HG02938 (cell line): Measurements from ENCODE around the gene AKR1B15.

Experiments used
- ATAC-seq: cut with Tn5 transposase; IDR thresholded peaks from one replicate; pipeline ENCODE4 v1.9.1; 2021; ENCODE audit warnings: mild to moderate bottlenecking, moderate library complexity; ENCODE audit not compliant: unreplicated experiment

The AKR1B15 gene

GRCh38 chr7:134611611-134612151 is 62.8 kb downstream of the AKR1B15 start:
- ATAC-seq, result no peak

DNA sequence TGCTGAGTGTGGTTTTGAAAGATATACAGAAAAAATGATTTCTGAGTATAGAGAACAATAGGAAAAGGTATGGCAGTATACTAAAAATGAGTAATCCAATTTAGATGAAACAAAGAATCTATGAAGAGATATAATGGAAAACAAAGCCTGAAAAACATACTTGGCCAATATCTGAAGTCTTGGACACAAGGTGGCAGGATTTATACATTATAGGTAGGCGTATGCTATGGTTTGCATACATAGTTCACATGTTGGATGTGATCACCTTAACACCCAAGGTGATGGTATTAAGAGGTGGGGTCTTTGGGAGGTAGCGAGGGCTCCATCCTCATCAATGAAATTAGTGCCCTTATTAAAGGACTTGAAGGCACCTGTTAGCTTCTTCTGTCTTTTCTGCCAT is 63.3 kb downstream of the AKR1B15 start:
- no peak for ATAC-seq

DNA sequence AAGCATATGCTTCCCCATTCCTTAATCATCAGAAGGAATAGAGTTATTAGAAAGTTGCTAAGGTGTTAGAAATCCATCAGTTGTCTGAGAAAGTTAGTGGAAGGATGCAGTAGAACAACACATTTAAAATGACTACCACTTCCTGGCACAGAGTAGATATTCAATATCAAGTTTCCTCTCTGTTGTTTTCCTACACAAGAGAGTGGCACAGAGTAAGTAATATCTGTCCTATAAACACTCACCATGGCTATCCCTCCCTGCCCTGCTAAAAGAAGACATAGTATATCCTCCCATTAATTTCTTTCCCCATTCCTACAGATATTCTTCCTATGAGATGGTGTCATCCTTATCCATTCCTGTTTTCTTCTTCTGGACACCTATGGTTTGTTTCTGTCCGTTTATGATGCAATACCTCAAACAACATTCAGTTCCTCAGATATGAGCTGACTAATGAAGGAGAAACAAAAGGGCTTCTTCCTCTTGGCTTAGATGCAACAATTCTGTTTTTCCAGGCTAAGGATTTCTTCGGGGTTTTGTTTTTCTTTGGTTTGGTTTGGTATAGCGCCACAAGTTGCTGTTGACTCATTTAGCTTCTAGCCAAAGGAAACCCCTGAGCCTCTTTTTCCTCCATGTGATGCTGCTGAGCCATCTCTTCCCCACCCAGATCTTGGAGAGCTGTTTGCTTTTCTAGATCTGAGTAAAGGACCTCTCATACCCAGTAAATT is 64.9 kb downstream of the AKR1B15 start:
- no peak for ATAC-seq

DNA sequence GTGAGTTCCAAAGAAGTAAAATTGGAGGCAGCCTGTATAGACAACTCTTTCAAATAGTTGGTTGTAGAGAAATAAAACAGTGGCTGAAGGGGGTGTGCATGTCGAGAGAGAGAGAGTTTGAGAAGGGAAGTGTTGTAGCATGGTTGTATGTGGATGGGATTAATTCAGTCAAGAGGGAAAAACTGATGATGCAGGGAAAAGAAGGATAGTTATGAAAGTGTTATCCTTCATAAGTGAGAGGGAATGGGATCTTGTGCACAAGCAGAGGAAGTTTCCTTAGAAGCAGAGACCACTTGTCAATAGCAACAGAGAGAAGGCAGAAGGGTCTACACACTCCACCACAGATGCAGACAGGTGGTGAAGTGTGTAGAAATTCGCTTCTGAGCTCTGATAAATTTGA is 67.7 kb downstream of the AKR1B15 start:
- no peak for ATAC-seq

DNA sequence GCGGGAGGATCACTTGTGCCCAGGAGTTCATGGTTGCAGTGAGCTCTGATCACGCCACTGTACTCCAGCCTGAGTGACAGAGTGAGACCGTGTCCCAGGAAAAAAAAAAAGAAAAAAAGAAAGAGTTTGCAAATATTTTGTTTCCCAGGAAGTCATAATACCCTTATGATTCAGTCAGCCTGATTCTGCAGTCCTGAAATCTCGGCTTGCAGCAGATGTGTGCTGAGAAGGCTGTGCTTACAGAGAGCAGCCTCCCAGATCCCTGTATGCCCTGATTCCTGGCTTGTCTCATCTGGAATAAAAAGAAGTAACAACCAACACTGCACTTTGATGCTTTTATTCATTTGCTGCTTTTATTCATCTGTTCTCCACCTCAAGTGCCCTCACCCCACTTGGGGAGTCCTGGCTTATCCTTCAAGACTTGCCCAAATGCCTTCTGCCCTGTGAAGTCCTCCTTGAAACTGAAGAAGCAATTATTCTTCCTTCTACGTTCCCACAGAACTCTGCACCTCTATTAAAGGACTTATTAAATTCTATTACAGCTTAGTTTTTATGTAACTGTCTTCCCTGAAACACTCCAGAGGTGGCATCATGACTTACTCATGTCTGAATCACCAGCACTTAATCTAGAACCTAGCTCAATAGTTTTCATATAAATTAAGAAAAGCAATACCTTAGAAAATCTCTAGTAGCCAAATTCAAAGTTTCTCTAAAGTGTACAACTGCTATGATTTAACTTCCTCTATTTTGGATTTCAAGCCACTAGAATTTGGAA is 70.0 kb downstream of the AKR1B15 start:
- ATAC-seq, result no peak

- no peak for ATAC-seq
Measured at GRCh38 chr7:134619627-134620331, 70.9 kb downstream of the AKR1B15 start.

GRCh38 chr7:134622303-134622995 is 73.5 kb downstream of the AKR1B15 start:
- no peak for ATAC-seq

- no peak for ATAC-seq
Measured at GRCh38 chr7:134623193-134623592, 74.3 kb downstream of the AKR1B15 start.

DNA sequence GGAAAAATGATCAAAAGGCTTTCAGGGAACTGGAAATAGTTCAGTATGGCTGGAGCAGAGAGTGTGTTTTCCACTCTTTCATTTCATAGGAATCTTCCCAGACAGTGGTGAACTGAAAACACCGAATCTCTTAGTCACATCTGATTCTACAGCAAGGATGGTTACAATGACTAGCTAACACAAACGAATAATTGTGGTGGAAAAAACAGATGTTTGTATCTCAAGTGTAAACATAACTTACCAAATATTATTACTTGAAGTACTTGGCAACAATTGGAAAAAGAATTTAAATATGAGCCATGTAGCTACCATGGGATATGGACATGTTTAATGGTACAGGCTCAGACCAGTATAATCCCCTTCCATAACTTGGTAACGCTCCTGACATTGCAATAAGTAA is 76.6 kb downstream of the AKR1B15 start:
- no peak for ATAC-seq

- ATAC-seq, result no peak
Measured at GRCh38 chr7:134627109-134627774, 78.3 kb downstream of the AKR1B15 start.

DNA sequence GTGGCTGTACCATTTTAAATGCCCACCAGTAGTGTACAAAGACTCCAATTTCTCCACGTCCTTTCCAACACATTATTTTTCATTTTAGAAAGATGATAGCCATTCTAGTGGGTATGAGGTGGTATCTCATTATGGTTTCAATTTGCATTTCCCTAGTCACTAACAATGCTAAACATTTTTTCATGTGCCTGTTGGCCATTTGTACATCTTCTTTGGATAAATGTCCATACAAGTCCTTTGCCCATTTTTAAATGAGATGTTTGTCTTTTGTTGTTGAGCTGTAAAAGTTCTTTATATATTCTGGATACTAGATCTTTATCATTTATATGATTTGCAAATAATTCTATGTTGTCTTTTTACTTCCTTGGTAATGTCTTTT is 78.9 kb downstream of the AKR1B15 start:
- no peak for ATAC-seq

GRCh38 chr7:134629445-134629844 is 80.5 kb downstream of the AKR1B15 start:
- ATAC-seq, result no peak
